Coronary artery (tissue), 2 donors: ENCODE data around the gene TAF6.

ENCODE experiments used
- DNase-seq: peaks from one replicate; pipeline ENCODE4 v3.0.0-alpha.2; 2017; ENCODE audit warnings: low spot score
- H3K27ac ChIP-seq, 2 donors: fragments of 200-600 bp; sonication (generic); one replicate each; pipeline ENCODE4 v1.5.1; 2016 to 2019
- H3K4me3 ChIP-seq: fragments of 200-600 bp; sonication (generic); 2 replicates; pipeline ENCODE4 v1.5.1; 2016; ENCODE audit warnings: mild to moderate bottlenecking, moderate library complexity
- CTCF ChIP-seq: fragments of 200-600 bp; sonication (generic); IDR thresholded peaks from one replicate; pipeline ENCODE4 v1.5.1; 2019; ENCODE audit warnings: antibody characterized with exemption

Gene TAF6

GRCh38 chr7:100106633-100107032 lies 12.5 kb downstream of the TAF6 start:
- H3K4me3 ChIP-seq = no peak overlapping the region
- no peak overlapping the region for H3K27ac ChIP-seq
- no peak for DNase-seq
- TF ChIP-seq CTCF = no peak

DNA sequence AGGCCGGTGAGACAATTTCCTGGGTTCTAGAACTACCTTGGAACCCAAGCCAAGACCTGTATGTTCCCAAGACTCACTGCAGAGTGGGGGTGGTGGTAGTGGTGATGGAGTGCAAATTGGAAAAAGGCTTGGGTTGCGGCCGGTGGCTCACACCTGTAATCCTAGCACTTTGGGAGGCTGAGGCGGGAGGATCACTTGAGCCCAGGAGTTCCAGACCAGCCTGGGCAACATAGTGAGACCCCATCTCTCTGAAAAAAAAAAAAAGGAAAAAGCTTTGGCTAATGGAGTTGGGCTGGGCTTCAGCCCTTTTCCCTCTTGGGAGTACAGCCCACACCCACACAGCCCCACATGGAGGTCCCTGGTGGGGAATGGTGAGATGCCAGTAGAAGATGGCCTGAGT lies 13.6 kb downstream of the TAF6 start:
- DNase-seq = no peak
- Histone ChIP-seq H3K4me3 (no peak overlapping the region), H3K27ac (no peak overlapping the region)
- TF ChIP-seq CTCF = no peak

DNA sequence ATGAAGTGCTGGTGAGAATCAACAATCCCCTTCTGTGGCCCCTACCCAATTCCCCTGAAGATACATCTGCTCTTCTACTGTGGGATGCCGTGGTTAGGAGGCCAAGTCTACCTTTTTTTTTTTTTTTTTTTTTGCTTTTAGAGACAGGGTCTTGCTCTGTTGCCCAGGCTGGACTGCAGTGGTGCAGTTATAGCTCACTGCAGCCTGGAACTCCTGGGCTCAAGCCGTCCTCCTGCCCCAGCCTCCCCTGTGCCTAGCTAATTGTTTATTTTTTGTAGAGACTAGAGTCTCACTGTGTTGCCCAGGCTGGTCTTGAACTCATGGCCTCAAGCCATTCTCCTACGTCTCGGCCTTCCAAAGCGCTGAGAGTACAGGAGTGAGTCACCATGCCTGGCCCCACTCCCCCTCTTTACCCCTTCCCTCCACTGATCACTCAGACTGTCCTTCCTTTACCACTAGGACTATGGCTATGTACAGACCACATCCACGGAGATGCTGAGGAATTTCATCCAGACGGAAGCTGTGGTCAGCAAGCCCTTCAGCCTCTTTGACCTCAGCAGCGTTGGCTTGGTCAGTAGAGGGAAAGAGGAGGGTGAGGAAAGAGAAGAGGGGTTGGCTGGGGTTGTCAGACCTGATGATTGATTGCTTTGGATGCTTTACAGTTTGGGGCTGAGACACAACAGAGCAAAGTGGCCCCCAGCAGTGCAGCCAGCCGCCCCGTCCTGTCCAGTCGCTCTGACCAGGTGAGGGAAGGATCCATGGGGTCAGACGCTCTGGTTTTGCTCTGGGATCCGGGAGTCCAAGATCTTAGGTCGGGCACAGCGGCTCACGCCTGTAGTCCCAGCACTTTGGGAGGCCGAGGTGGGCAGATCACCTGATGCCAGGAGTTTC lies 16.0 kb downstream of the TAF6 start:
- H3K4me3 ChIP-seq = no peak overlapping the region
- H3K27ac ChIP-seq = peak overlapping the region in 1 of 2 donors; percentile 97
- DNase-seq = no peak
- no peak for TF ChIP-seq CTCF

DNA sequence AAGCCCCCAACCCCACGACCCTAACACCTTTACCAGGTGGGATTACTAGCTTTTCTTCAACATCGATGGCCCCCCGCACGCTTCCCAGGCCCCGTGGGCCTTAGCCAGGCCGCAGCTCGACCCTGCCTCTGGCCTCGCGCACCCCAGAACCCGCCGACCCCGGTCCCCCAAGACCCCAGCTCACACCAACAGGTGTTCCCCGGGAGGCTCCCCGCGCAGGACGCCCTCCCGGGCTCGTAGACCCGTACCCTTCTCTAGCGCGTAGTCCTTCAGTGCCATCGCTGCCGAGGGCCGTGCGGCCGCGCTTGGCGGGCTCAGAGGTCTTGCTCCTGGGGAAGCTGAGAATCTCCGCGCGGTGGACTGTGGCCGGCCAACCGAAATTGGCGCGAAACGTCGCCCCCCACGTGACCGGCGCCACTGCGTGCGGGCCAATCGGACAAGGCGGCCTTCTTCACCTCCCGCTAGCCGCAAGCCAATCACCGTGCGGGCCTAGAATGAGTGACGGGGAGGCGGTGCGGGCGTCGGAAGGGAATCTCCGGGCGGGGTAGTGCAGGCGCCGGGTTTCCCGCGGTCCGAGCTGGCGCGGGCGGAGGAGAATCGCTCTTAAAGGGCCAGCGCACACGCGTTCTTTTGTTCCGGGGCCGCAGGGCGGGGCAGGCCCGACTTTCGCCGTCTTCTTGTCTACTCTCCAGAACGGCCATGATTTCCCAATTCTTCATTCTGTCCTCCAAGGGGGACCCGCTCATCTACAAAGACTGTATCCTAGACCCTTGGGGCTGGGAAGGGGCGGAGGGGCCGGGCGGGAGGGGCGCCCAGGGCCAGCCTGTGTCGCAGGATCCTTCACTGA lies 17.9 kb downstream of the TAF6 start, which contains the start of the genes AP4M1 and MCM7:
AP4M1 (plus strand) TSS at position 628 of the 847 bp plus-strand sequence; CDS start at position 700, 72 bp downstream.
MCM7 (minus strand) TSS at position 382 of the 847 bp plus-strand sequence; CDS start at position 279, 103 bp downstream.
- peak within 1 kb of the TSS; percentile 82 to 97 for H3K27ac ChIP-seq
- no peak for TF ChIP-seq CTCF
- peak within 1 kb of the TSS; percentile 82 for H3K4me3 ChIP-seq
- DNase-seq = peak; percentile 99

GRCh38 chr7:100100420-100101015 lies 18.6 kb downstream of the TAF6 start:
- H3K27ac ChIP-seq = peak overlapping the region; percentile 82 to 97

DNA sequence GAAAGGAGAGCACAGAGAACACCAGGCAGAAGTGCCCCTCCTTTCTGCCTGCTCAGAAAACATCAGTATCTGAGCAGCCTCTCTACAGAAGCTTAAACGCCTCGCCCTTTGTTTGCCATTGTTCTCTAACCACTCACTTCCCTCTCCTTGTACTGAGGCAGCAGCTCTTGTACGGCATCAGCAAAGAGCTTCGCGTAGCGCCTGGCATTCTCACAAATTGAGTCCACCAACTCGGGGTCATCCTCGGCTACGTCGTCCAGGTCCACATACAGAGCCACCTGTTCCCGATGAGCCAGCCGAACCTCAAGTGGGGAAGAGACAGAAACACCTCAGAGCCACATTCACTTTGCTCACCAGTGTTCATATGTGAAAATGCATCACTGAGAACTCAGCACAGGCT lies 19.7 kb downstream of the TAF6 start:
- peak overlapping the region; percentile 82 to 97 for H3K27ac ChIP-seq
- DNase-seq = no peak

More at GRCh38 chr7:100100420-100101015, 18.6 kb downstream of the TAF6 start:
- peak; percentile 98 for DNase-seq
- TF ChIP-seq CTCF = no peak
- peak overlapping the region; percentile 82 for H3K4me3 ChIP-seq

More for the DNA sequence above, 19.7 kb downstream of the TAF6 start:
- TF ChIP-seq CTCF = no peak
- H3K4me3 ChIP-seq = peak overlapping the region; percentile 82
